IPS DF 6.9 (cell line): ENCODE data around the gene INPP5A.
"Not testable (repeated sequence)": the region's sequence is repeated elsewhere in the genome, so short reads cannot be mapped to it uniquely, and the experiment has no call there.

Source experiments
- DNase-seq: peaks from one replicate; pipeline ENCODE4 v3.0.0-alpha.2; 2013; ENCODE audit warnings: low read depth, low spot score
- H3K27ac ChIP-seq: one replicate; pipeline ENCODE4 v1.5.1; 2013; ENCODE audit warnings: low read length, control low read depth
- H3K27me3 ChIP-seq: 2 replicates; pipeline ENCODE4 v1.6.1; 2013; ENCODE audit warnings: mild to moderate bottlenecking, low read length; ENCODE audit not compliant: control insufficient read depth, insufficient read depth
- H3K36me3 ChIP-seq: 2 replicates; pipeline ENCODE4 v1.6.1; 2013; ENCODE audit warnings: low read length; ENCODE audit not compliant: control insufficient read depth, insufficient read depth
- H3K4me1 ChIP-seq: 2 replicates; pipeline ENCODE4 v1.6.1; 2013; ENCODE audit warnings: low read length; ENCODE audit not compliant: control insufficient read depth, insufficient read depth
- H3K4me3 ChIP-seq: 2 replicates; pipeline ENCODE4 v1.5.1; 2013; ENCODE audit warnings: mild to moderate bottlenecking, low read length
- H3K9me3 ChIP-seq: 2 replicates; pipeline ENCODE4 v1.6.1; 2013; ENCODE audit warnings: low read length, inconsistent platforms; ENCODE audit not compliant: control insufficient read depth, insufficient read depth
- WGBS: extraction: QIAGEN DNeasy Blood & Tissue Kit; methylation state at CpG from one replicate; pipeline ENCODE4 v1.1.7; 2013; ENCODE audit warnings: mixed read lengths, missing lambda C conversion rate; ENCODE audit not compliant: insufficient read length, insufficient coverage; 5-methylcytosine and 5-hydroxymethylcytosine counted together

The INPP5A gene

GRCh38 chr10:132676193-132676891 is 138.8 kb downstream of the INPP5A start:
- WGBS, result no CpG with 5 or more reads among the region's 17 CpGs
- Histone ChIP-seq H3K9me3 (no peaks in the 10 kb centered on the region), H3K36me3 (no peaks in the 10 kb centered on the region), H3K27ac (no peak overlapping the region), H3K4me3 (no peak overlapping the region), H3K4me1 (no peaks in the 10 kb centered on the region), H3K27me3 (no peaks in the 10 kb centered on the region)
- DNase-seq, result no peak

DNA sequence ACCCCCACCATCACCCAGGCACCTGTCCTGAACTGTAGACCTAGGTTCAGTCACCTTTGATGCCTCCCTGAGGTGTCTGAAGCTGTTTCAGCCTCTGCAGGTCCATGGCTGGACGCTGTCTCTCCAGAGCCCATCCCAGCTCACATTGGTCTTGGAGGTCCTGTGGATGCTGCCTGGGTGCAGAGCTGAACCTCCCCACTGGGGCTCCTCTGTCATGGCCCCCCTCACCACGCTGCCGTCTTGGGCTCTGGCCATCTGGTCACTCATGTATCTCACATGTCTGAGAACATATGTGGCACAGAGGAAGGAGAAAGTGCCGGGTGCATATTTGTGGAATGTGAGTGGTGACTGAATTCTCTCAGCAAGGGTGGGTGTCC is 139.5 kb downstream of the INPP5A start:
- Histone ChIP-seq H3K27ac (no peak overlapping the region), H3K36me3 (no peaks in the 10 kb centered on the region), H3K4me3 (no peak overlapping the region), H3K4me1 (no peaks in the 10 kb centered on the region), H3K27me3 (no peaks in the 10 kb centered on the region), H3K9me3 (no peaks in the 10 kb centered on the region)
- no CpG with 5 or more reads among the region's 4 CpGs for WGBS
- no peak for DNase-seq

DNA sequence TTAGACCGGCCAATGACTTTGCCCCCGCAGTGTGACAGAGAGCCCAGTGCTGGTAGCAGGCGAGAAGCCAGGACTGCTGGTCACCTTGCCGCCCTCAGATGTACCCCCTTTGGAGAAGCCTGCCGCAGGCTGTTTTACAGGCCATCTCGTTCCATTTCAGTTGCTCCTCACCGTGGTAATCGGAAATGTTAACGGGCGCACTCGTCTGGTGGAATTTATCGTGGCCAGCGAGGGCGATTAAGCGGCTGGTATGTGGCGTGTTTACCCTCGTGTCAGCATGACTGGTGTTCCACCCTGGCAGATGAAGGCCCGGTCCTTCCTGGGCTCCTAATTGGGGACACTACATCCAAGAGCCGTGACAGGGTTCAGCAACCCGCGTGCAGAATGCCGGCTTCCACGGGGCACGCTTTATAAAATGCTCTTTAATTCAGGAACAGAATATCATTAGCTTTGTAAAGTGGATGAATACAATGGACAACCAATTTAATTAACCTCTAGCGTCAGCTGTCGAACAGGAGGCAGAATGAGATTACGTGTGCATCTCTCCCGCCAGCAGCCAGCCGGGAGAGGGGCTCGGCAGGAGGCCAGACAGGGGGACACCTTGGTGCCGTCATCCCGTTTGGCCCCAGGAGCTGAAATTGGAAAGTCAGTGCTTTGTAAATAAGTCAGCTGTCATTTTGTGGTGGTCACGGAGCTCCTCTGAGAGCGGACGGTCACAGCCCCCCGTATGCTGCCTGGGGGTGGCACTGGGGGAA is 140.1 kb downstream of the INPP5A start:
- no peak overlapping the region for H3K4me3 ChIP-seq
- no peak for DNase-seq
- H3K36me3 ChIP-seq, result no peaks in the 10 kb centered on the region
- H3K9me3 ChIP-seq, result no peaks in the 10 kb centered on the region
- WGBS, result no CpG with 5 or more reads among the region's 36 CpGs
- no peak overlapping the region for H3K27ac ChIP-seq
- no peaks in the 10 kb centered on the region for H3K4me1 ChIP-seq
- no peaks in the 10 kb centered on the region for H3K27me3 ChIP-seq

DNA sequence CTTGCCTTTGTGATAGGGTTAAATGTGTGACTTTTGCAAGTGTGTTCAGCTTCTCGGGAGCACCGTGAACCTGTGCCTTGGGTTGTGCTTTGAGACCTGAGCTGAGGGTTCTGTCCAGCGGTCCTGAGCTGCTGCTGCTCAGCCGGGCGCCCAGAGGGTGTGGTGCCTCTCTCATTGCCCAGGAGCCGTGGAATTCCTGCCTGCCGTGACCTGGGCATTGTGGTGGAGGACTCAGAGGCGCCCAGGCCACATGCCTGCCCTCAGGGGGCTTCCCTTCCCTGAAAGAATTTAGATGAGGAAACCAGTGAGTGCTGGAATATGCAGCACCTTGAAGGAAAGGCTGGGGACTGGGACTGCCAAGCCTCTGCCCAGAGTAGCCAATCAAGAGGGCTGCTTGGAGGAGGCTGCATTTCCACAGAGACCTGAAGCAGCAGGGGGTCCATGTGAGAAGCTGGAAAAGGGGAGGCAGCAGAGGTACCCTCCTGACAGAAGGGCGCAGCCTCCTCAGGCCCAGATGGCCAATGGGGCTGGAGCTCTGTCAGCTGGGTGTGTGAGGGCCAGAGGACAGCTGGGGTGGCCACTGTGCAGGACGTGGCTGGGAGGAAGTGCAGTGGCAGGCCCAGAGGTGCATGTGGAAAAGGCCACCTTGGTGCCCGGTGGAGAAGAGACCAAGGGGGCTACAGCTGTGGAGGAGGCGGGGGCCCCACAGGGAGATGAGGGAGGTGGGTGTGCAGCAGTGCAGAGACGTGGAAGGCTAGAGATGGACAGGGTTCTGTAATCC is 141.0 kb downstream of the INPP5A start:
- no peak overlapping the region for H3K4me3 ChIP-seq
- no peak for DNase-seq
- H3K27me3 ChIP-seq, result no peaks in the 10 kb centered on the region
- WGBS, result no CpG with 5 or more reads among the region's 13 CpGs
- no peak overlapping the region for H3K27ac ChIP-seq
- no peaks in the 10 kb centered on the region for H3K36me3 ChIP-seq
- no peaks in the 10 kb centered on the region for H3K4me1 ChIP-seq
- H3K9me3 ChIP-seq, result no peaks in the 10 kb centered on the region

DNA sequence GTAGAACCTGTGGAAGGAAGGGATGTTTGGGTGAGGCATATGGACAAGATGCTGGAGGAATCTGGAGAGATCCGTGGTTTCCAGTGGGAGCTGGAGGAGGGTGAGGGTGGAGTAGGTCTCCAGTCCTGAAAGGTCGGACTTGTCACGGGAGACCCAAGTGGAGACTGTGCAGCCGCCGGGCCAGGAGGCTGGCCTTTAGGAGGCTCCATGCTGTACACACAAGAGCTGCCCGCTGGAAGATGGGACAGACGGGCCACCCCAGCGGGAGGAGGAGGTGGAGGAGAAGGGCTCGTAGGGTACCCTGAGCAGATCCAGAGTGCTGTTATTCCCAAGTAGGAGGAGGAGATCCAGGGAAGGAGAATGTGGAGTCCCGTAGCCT is 141.6 kb downstream of the INPP5A start:
- WGBS, result no CpG with 5 or more reads among the region's 10 CpGs
- DNase-seq, result no peak
- Histone ChIP-seq H3K27ac (no peak overlapping the region), H3K9me3 (no peaks in the 10 kb centered on the region), H3K4me3 (no peak overlapping the region), H3K27me3 (no peaks in the 10 kb centered on the region), H3K4me1 (no peaks in the 10 kb centered on the region), H3K36me3 (no peaks in the 10 kb centered on the region)

DNA sequence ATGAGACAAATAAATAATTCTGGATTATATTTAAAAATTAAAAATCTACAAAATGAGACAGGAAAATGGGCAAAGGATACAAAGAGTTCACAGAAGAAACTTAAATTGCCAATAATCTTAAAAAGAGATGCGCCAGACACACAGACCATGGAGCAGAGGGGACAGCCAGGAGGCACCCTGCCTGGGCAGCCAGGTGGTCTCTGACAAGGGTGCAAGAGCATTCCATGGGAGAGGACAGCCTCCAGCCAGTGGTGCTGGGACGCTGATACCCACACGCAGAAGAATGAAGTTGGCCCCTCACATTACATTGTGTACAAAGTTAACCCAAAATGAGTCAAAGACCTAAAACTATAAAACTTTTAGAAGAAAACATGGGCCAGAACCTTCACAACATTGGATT is 142.1 kb downstream of the INPP5A start:
- H3K36me3 ChIP-seq, result no peaks in the 10 kb centered on the region

DNA sequence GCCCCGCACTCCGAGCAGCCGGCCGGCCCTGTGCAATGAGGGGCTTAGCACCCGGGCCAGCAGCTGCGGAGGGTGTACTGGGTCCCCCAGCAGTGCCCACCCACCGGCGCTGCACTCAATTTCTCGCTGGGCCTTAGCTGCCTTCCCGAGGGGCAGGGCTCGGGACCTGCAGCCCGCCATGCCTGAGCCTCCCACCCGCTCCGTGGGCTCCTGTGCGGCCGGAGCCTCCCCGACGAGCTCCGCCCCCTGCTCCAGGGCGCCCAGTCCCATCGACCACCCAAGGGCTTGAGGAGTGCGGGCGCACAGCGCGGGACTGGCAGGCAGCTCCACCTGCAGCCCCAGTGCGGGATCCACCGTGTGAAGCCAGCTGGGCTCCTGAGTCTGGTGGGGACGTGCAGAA is 143.2 kb downstream of the INPP5A start:
- not testable (repeated sequence) for H3K9me3 ChIP-seq, H3K36me3 ChIP-seq, DNase-seq, H3K27me3 ChIP-seq, H3K27ac ChIP-seq, H3K4me1 ChIP-seq, H3K4me3 ChIP-seq
- WGBS, result no CpG with 5 or more reads among the region's 28 CpGs

More for the DNA sequence above, 142.1 kb downstream of the INPP5A start:
- H3K4me1 ChIP-seq, result no peaks in the 10 kb centered on the region
- DNase-seq, result no peak
- WGBS, result no CpG with 5 or more reads among the region's 3 CpGs
- no peak overlapping the region for H3K4me3 ChIP-seq
- no peaks in the 10 kb centered on the region for H3K27me3 ChIP-seq
- H3K27ac ChIP-seq, result no peak overlapping the region
- no peaks in the 10 kb centered on the region for H3K9me3 ChIP-seq

GRCh38 chr10:132681858-132682755 is 144.5 kb downstream of the INPP5A start:
- no peak overlapping the region for H3K27ac ChIP-seq
- DNase-seq, result no peak
- H3K27me3 ChIP-seq, result no peaks in the 10 kb centered on the region
- no peaks in the 10 kb centered on the region for H3K36me3 ChIP-seq
- no peak overlapping the region for H3K4me3 ChIP-seq
- no peaks in the 10 kb centered on the region for H3K4me1 ChIP-seq
- no CpG with 5 or more reads among the region's 25 CpGs for WGBS
- no peaks in the 10 kb centered on the region for H3K9me3 ChIP-seq

DNA sequence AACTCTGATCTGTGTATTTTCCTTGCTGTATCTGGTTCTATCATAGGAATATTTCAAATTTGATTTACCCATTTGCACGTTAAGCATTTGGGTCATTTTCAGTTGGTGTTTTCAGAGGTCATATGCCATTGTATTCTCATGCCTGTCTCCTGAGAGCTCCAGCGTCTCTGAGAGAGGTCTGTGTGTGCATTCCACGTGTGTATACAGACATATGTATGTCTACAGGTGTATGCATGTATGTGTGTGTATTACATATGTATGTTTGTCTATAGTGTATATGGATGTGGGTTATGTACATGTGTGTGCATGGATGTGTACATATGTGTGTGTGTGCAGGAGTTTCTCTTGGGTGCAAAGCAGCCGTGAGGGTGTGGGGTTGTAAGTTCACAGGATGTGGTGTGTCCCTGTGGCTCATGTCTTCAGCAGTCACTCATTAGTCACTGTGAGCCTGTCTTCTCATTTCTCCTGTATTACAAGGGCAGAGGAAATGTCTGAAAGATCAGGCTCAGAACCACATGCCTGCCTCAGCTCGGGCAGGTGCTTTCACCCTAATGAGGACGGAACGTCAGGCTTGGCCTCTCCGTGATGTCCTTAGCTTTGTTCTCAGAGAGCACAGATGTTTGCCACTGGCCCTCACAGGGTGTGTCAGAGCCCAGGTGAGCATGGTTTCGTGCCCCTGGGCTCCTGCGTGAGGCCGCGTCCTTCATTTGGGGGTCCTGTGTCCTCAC is 146.7 kb downstream of the INPP5A start:
- Histone ChIP-seq H3K27ac (no peak overlapping the region), H3K4me3 (no peak overlapping the region), H3K27me3 (no peaks in the 10 kb centered on the region), H3K9me3 (no peaks in the 10 kb centered on the region), H3K4me1 (no peaks in the 10 kb centered on the region), H3K36me3 (no peaks in the 10 kb centered on the region)
- DNase-seq, result no peak
- WGBS, result no CpG with 5 or more reads among the region's 12 CpGs
